K562 (cell line): ENCODE measurements around the gene FIZ1. TPM values are rescaled to one million over a fixed set of nuclear protein-coding genes. Genes with fewer than 3 reads are reported as not detected.

Experiments
- ATAC-seq: fragments of 200-7000 bp; cut with Tn5 transposase; 3 replicates; pipeline ENCODE4 v1.9.1; 2020; ENCODE audit warnings: moderate library complexity
- BruUV-seq: library from RNA; stranded (reverse); fragments of 400-500 nt; replicated peaks from 2 replicates; lab custom pipeline; 2021; lab: Mats Ljungman, UMichigan
- CTCF ChIA-PET: fragments of 300-600 bp; formaldehyde crosslinking; extraction: SDS; loops from one replicate; lab custom pipeline; 2021; ENCODE audit warnings: low intra/inter-chr PET ratio; lab: Yijun Ruan, JAX
- POLR2A ChIA-PET: fragments of 300-600, 350-650 bp; sonication (Branson Sonifier 250); formaldehyde crosslinking; extraction: SDS; loops from one replicate; lab custom pipeline; 2021; ENCODE audit warnings: antibody characterized with exemption, inconsistent platforms; lab: Yijun Ruan, JAX
- DNase-seq, 4 experiments: peaks; one replicate each; pipeline versions ENCODE4 v3.0.0 to v3.0.0-alpha.2; 2011 to 2018; ENCODE audit warnings: low spot score in 3 of 4, mixed read lengths in 3 of 4; ENCODE audit errors: extremely low read depth in 1 of 4
- FAIRE-seq: peaks from 2 replicates; lab custom pipeline; 2011; peaks lifted over from hg19 to GRCh38; lab: Jason Lieb, UNC
- H2AFZ ChIP-seq: 2 replicates; pipeline ENCODE4 v1.6.0; 2011; ENCODE audit warnings: low read depth, low read length, control low read depth, inconsistent platforms
- H3K27ac ChIP-seq: fragments of 200-600 bp; 3 replicates; pipeline ENCODE4 v1.8.0; 2011; ENCODE audit warnings: low read depth, mild to moderate bottlenecking, control low read depth, inconsistent platforms, low read length, moderate library complexity, mixed read lengths; ENCODE audit errors: extremely low read depth
- H3K27me3 ChIP-seq, 2 experiments: fragments of 300-600 bp in 1 of 2; 2 replicates in 1 of 2; 3 replicates in 1 of 2; pipeline versions ENCODE4 v1.6.0 to v1.8.0; 2011; ENCODE audit warnings: inconsistent platforms in 2 of 2, low read length in 2 of 2, mild to moderate bottlenecking in 1 of 2, mixed read lengths in 1 of 2, moderate library complexity in 1 of 2; ENCODE audit not compliant: control insufficient read depth in 2 of 2, insufficient read depth in 2 of 2
- H3K36me3 ChIP-seq: fragments of 300-600 bp; 3 replicates; pipeline ENCODE4 v1.8.0; 2011; ENCODE audit warnings: mild to moderate bottlenecking, low read length, inconsistent platforms; ENCODE audit not compliant: control insufficient read depth, insufficient read depth
- H3K4me1 ChIP-seq, 2 experiments: fragments of 200-600 bp in 1 of 2; replicated peaks in 1 of 2; 2 replicates in 1 of 2; 3 replicates in 1 of 2; pipeline versions ENCODE4 v1.5.1 to v1.8.0; 2011; ENCODE audit warnings: inconsistent platforms in 2 of 2, low read length in 2 of 2, mild to moderate bottlenecking in 1 of 2, mixed read lengths in 1 of 2, moderate library complexity in 1 of 2; ENCODE audit not compliant: control insufficient read depth in 2 of 2, insufficient read depth in 2 of 2
- H3K4me2 ChIP-seq: 2 replicates; pipeline ENCODE4 v1.6.1; 2011; ENCODE audit warnings: low read length, control low read depth, inconsistent platforms, mixed read lengths; ENCODE audit not compliant: insufficient read depth
- H3K4me3 ChIP-seq: fragments of 200-600 bp; sonication (generic), shearing (Covaris generic); 2 replicates; pipeline ENCODE4 v1.5.1; 2016; ENCODE audit warnings: control low read depth, inconsistent platforms
- H3K79me2 ChIP-seq: fragments of 200-600 bp; 3 replicates; pipeline ENCODE4 v1.8.0; 2011; ENCODE audit warnings: low read length, inconsistent platforms; ENCODE audit not compliant: control insufficient read depth, insufficient read depth
- H3K9ac ChIP-seq, 2 experiments: 2 replicates each; pipeline versions ENCODE4 v1.6.0 to v1.6.1; 2011; ENCODE audit warnings: low read depth in 2 of 2, low read length in 2 of 2, control low read depth in 1 of 2, inconsistent platforms in 1 of 2, mild to moderate bottlenecking in 1 of 2, mixed read lengths in 1 of 2; ENCODE audit not compliant: insufficient read depth in 1 of 2
- H3K9me1 ChIP-seq: one replicate; pipeline ENCODE4 v1.6.0; 2011; ENCODE audit warnings: inconsistent platforms, mild to moderate bottlenecking, low read length, moderate library complexity; ENCODE audit not compliant: control insufficient read depth, insufficient read depth
- H3K9me3 ChIP-seq: replicated peaks from 2 replicates; pipeline ENCODE4 v1.5.1; 2011; ENCODE audit warnings: low read depth, low read length, inconsistent platforms; ENCODE audit not compliant: control insufficient read depth, insufficient read depth
- H4K20me1 ChIP-seq: replicated peaks from 2 replicates; pipeline ENCODE4 v1.6.1; 2011; ENCODE audit warnings: low read length, inconsistent platforms, mixed read lengths; ENCODE audit not compliant: control insufficient read depth, insufficient read depth
- POLR2AphosphoS2 ChIP-seq: IDR thresholded peaks from 2 replicates; pipeline ENCODE4 v1.6.1; 2012; ENCODE audit warnings: low read length, improper control_type of control experiment
- ZFP36 ChIP-seq: fragments of 150-350 bp; IDR thresholded peaks from 2 replicates; pipeline ENCODE4 v1.6.1; 2018; ENCODE audit warnings: low read length, low read depth; ENCODE audit not compliant: partially characterized antibody
- ZNF232 ChIP-seq: sonication (generic); formaldehyde crosslinking; IDR thresholded peaks from 2 replicates; pipeline ENCODE4 v1.8.0; 2022; ENCODE audit warnings: mild to moderate bottlenecking, missing genetic modification reagents
- ZNF696 ChIP-seq: fragments of 250-450 bp; sonication (Bioruptor Pico); conservative IDR thresholded peaks from 2 replicates; pipeline ENCODE4 v1.4.0; 2020; ENCODE audit warnings: mild to moderate bottlenecking, moderate library complexity
- WGBS: fragments of 100-300 bp; shearing (Covaris generic); methylation state at CpG from one replicate; pipeline ENCODE4 v1.1.6; 2016; ENCODE audit warnings: low coverage, mixed read lengths; ENCODE audit not compliant: insufficient coverage; ENCODE audit errors: missing lambda C conversion rate; 5-methylcytosine and 5-hydroxymethylcytosine counted together
- in situ Hi-C: fragments of 300-500 bp; cut with MboI; formaldehyde crosslinking; loops from 4 replicates; pipeline ENCODE4 v1.15.0; 2018; ENCODE audit warnings: inconsistent platforms, mixed read lengths
- intact Hi-C: fragments of 100-400 bp; cut with micrococcal nuclease; formaldehyde crosslinking; loops from 2 replicates; pipeline ENCODE4 v1.14.2; 2022
- polyA plus RNA-seq, 8 experiments: library from polyadenylated mRNA; depleted of rRNA in 4 of 8; stranded (reverse) in 5 of 8; unstranded in 3 of 8; fragments of >200 nt; fragmentation: Nextera tagmentation in 2 of 8; fragmentation: Illumina TruSeq in 1 of 8; extraction: Ambion mirVana in 2 of 8; extraction: Trizol in 1 of 8; gene quantifications; 2 replicates each; pipeline versions ENCODE4 v1.2.1 to v1.2.3, GENCODE V29; 2011 to 2014; ENCODE audit warnings: inconsistent platforms in 1 of 8, missing spikeins in 1 of 8
- total RNA-seq, 7 experiments: library from RNA; depleted of rRNA in 6 of 7; stranded (reverse); fragments of >200 nt in 6 of 7; fragmentation: Illumina TruSeq in 2 of 7; extraction: Trizol in 2 of 7; gene quantifications; 2 replicates each; pipeline versions ENCODE4 v1.2.1 to v1.2.3, GENCODE V29; 2011 to 2021; ENCODE audit warnings: low replicate concordance in 1 of 7
- TF ChIP-seq, protein P1 (sequence below): fragments of 450-650 bp; IDR thresholded peaks from 2 replicates; pipeline ENCODE4 v1.6.1; 2016

FIZ1 gene
- total and polyA plus RNA-seq, 9 of the 15 experiments (the other 6 are each of a cell fraction or from before 2014, with no cell fraction given), result 0.79 to 17.5 (median 5.5) TPM

DNA sequence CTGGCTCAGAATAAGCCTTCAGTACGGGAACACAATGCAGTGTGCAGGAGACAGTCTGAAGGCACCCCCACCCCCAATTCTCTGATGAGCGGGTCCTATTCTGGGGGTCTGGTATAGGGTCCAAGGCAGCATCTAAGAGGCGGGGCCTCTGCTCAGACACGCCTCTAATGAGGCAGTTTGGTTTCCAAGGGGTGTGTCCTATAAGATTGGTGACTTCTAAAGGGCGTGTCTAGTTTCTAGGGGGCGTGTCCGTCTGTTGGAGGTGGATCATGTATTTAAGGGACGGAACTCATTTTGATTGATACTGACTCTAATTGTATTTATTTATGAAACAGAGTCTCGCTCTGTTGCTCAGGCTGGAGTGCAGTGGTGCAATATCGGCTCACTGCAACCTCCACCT, 8.7 kb downstream of the FIZ1 start:
- intact Hi-C loops, result no loop called here

DNA sequence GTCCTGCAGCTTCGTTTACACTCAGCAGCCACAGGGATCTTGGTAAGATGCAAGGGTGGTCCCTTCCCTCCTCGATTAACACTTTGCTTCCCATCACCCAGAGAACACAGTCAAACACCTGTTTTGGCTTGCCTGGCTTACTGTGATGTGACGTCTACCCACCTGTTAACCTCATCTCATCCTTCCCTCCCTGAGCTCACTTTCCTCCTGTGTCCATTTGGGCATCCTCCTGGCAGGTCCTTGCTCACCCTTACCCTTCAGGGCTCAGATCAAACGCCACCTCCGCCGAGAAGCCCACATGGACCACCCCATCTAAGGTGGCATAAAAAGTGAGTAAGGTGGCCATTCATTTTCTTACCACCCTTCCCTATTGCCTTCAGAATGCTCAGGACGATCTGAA, 9.2 kb downstream of the FIZ1 start:
- Histone ChIP-seq H3K4me2 (no peak overlapping the region), H3K27me3 (peaks cover under 1 to 2% of the 10 kb centered on the region in 2 experiments; a peak in 3 of 5 replicates), H4K20me1 (0 out of 2 replicates have a peak, but pooled peaks cover 6% of the 10 kb centered on the region), H3K27ac (no peak overlapping the region)
- TF ChIP-seq ZFP36 (peak; percentile 64), ZNF696 (CRISPR knock-in tag) (no peak)
- TF ChIP-seq, all 486 proteins: peak for 1
- Histone ChIP-seq H3K9me3 (peaks cover 3% of the 10 kb centered on the region; the same call in 1 of the 2 replicates), H3K9me1 (no peaks in the 10 kb centered on the region), H3K4me3 (no peak overlapping the region), H3K4me1 (peaks cover 10 to 40% of the 10 kb centered on the region in 2 experiments; a peak in 3 of 5 replicates), H2AFZ (no peak overlapping the region), H3K79me2 (no peaks in the 10 kb centered on the region), H3K9ac (peak overlapping the region in 1 of 2 experiments; percentile 23; a peak in 1 of 4 replicates), H3K36me3 (peaks cover 21% of the 10 kb centered on the region; the same call in 2 of the 3 replicates)
- CTCF ChIA-PET, result no interaction called here
- intact Hi-C loops, result no loop called here
- ATAC-seq, result no peak
- DNase-seq, result no peak
- POLR2A ChIA-PET, result no interaction called here
- in situ Hi-C loops, result no loop called here
- no peak for FAIRE-seq
- BruUV-seq, result no TSS peak
- WGBS, result 39% methylated on average over 7 of the region's 7 CpGs

More for the DNA sequence above, 8.7 kb downstream of the FIZ1 start:
- WGBS, result 19% methylated on average over 10 of the region's 10 CpGs
- no TSS peak for BruUV-seq
- peaks cover 3% of the 10 kb centered on the region; the same call in 1 of the 2 replicates for H3K9me3 ChIP-seq
- peaks cover 10 to 37% of the 10 kb centered on the region in 2 experiments; a peak in 3 of 5 replicates for H3K4me1 ChIP-seq
- no peak overlapping the region for H3K27ac ChIP-seq
- H3K9ac ChIP-seq, result no peak overlapping the region
- POLR2A ChIA-PET, result no interaction called here
- H3K4me3 ChIP-seq, result no peak overlapping the region
- no peaks in the 10 kb centered on the region for H3K79me2 ChIP-seq
- no peaks in the 10 kb centered on the region for H3K9me1 ChIP-seq
- CTCF ChIA-PET, result no interaction called here
- ATAC-seq (peak; percentile 89), DNase-seq (peak; percentile 59 to 83 (median 64)), FAIRE-seq (peak; percentile 94)
- H3K27me3 ChIP-seq, result no peaks in the 10 kb centered on the region; a peak in 1 of 5 replicates
- no peak overlapping the region for H2AFZ ChIP-seq
- H4K20me1 ChIP-seq, result 0 out of 2 replicates have a peak, but pooled peaks cover 6% of the 10 kb centered on the region
- peak; percentile 51; the same call in 1 of the 2 replicates for TF ChIP-seq POLR2AphosphoS2
- TF ChIP-seq, protein P1, sequence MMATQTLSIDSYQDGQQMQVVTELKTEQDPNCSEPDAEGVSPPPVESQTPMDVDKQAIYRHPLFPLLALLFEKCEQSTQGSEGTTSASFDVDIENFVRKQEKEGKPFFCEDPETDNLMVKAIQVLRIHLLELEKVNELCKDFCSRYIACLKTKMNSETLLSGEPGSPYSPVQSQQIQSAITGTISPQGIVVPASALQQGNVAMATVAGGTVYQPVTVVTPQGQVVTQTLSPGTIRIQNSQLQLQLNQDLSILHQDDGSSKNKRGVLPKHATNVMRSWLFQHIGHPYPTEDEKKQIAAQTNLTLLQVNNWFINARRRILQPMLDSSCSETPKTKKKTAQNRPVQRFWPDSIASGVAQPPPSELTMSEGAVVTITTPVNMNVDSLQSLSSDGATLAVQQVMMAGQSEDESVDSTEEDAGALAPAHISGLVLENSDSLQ, result peak; percentile 54
- TF ChIP-seq ZNF232 (CRISPR knock-in tag), result no peak
- TF ChIP-seq, all 486 proteins: peak for 2
- Histone ChIP-seq H3K36me3 (peaks cover 26% of the 10 kb centered on the region; the same call in 2 of the 3 replicates), H3K4me2 (no peak overlapping the region)
- in situ Hi-C loops, result no loop called here
